Stimulated activated CD4-positive, alpha-beta T cell treated with anti-CD3 and anti-CD28 coated beads, Interleukin-4, amount 100 ng/mL, for 48 hours (primary cell): Measurements from ENCODE around the gene S1PR5.
A peak's percentile ranks its signal among the peaks of the same experiment; 100 is the strongest.
"Not testable (repeated sequence)": the region's sequence is repeated elsewhere in the genome, so short reads cannot be mapped to it uniquely, and the experiment has no call there.

ENCODE experiments used
- DNase-seq, 2 donors: peaks; one replicate each; pipeline ENCODE4 v3.0.0-alpha.2; 2020; ENCODE audit warnings: low read depth in 2 of 2

S1PR5 gene

GRCh38 chr19:10544753-10545251, 27.6 kb upstream of the S1PR5 start:
- no peak for DNase-seq

GRCh38 chr19:10544242-10544752, 27.1 kb upstream of the S1PR5 start:
- DNase-seq = no peak

GRCh38 chr19:10543420-10544241, 26.4 kb upstream of the S1PR5 start, which contains the start of gene ATG4D:
Gene ATG4D (plus strand): TSS chr19:10543904. CDS start chr19:10544091, 187 bp downstream.
- peak; percentile 75 for DNase-seq

GRCh38 chr19:10543059-10543419, 25.8 kb upstream of the S1PR5 start:
- no peak for DNase-seq

GRCh38 chr19:10539016-10539415, 21.8 kb upstream of the S1PR5 start:
- DNase-seq = not testable (repeated sequence)

- DNase-seq = no peak
Measured at GRCh38 chr19:10538204-10538983, 21.1 kb upstream of the S1PR5 start.

GRCh38 chr19:10537668-10538067, 20.4 kb upstream of the S1PR5 start:
- no peak for DNase-seq

- no peak for DNase-seq
Measured at GRCh38 chr19:10535613-10536012, 18.4 kb upstream of the S1PR5 start.

- no peak for DNase-seq
Measured at GRCh38 chr19:10533646-10534386, 16.6 kb upstream of the S1PR5 start.

GRCh38 chr19:10532457-10532856, 15.2 kb upstream of the S1PR5 start:
- DNase-seq = no peak

GRCh38 chr19:10526887-10527286, 9.6 kb upstream of the S1PR5 start:
- DNase-seq = not testable (repeated sequence)

GRCh38 chr19:10525636-10526035, 8.4 kb upstream of the S1PR5 start:
- no peak for DNase-seq

- no peak for DNase-seq
Measured at GRCh38 chr19:10523135-10523636, 5.9 kb upstream of the S1PR5 start.

- no peak for DNase-seq
Measured at GRCh38 chr19:10521461-10522171, 4.4 kb upstream of the S1PR5 start.

- no peak for DNase-seq
Measured at GRCh38 chr19:10520652-10521318, 3.5 kb upstream of the S1PR5 start.

GRCh38 chr19:10519421-10519820, 2.2 kb upstream of the S1PR5 start:
- DNase-seq = no peak

GRCh38 chr19:10518444-10519361, 1.5 kb upstream of the S1PR5 start:
- no peak for DNase-seq

- DNase-seq = no peak
Measured at GRCh38 chr19:10517760-10518443, 655 bp upstream of the S1PR5 start.
